Neural cell (in vitro differentiated cells): Measurements from ENCODE around the gene RNLS.

ENCODE experiments used
- CTCF ChIP-seq: fragments of 450-650 bp; IDR thresholded peaks from 2 replicates; pipeline ENCODE4 v1.5.1; 2014; ENCODE audit warnings: antibody characterized with exemption, mild to moderate bottlenecking, moderate library complexity; ENCODE audit not compliant: poor library complexity, severe bottlenecking
- EP300 ChIP-seq: fragments of 450-650 bp; conservative IDR thresholded peaks from 2 replicates; pipeline ENCODE4 v1.6.1; 2014; ENCODE audit warnings: antibody characterized with exemption, mild to moderate bottlenecking, moderate library complexity; ENCODE audit not compliant: poor library complexity, severe bottlenecking
- EZH2 ChIP-seq: fragments of 200-600, 300-800 bp; shearing (Covaris generic), sonication (generic); IDR thresholded peaks from 2 replicates; pipeline ENCODE4 v1.6.1; 2014; ENCODE audit warnings: antibody characterized with exemption, low read length, borderline replicate concordance, mild to moderate bottlenecking; ENCODE audit not compliant: insufficient read depth, poor library complexity, severe bottlenecking
- MXI1 ChIP-seq: fragments of 450-650 bp; conservative IDR thresholded peaks from 2 replicates; pipeline ENCODE4 v1.6.1; 2014; ENCODE audit warnings: antibody characterized with exemption, mild to moderate bottlenecking; ENCODE audit not compliant: poor library complexity, severe bottlenecking
- POLR2AphosphoS5 ChIP-seq: IDR thresholded peaks from 2 replicates; pipeline ENCODE4 v1.6.1; 2012
- RAD21 ChIP-seq: fragments of 450-650 bp; conservative IDR thresholded peaks from 2 replicates; pipeline ENCODE4 v1.6.1; 2014; ENCODE audit warnings: antibody characterized with exemption, mild to moderate bottlenecking, moderate library complexity
- SMC3 ChIP-seq: fragments of 450-650 bp; conservative IDR thresholded peaks from 2 replicates; pipeline ENCODE4 v1.6.1; 2014; ENCODE audit warnings: antibody characterized with exemption, mild to moderate bottlenecking, moderate library complexity; ENCODE audit not compliant: poor library complexity
- TAF1 ChIP-seq: IDR thresholded peaks from 2 replicates; pipeline ENCODE4 v1.6.1; 2012; ENCODE audit warnings: low read depth

GRCh38 chr10:88428976-88429375 is 154.1 kb downstream of the RNLS start:
- no peak for TF ChIP-seq CTCF
- TF ChIP-seq POLR2AphosphoS5: no peak
- TF ChIP-seq SMC3: no peak
- no peak for TF ChIP-seq EZH2
- TF ChIP-seq TAF1: no peak
- TF ChIP-seq RAD21: no peak
- no peak for TF ChIP-seq EP300
- TF ChIP-seq MXI1: no peak
